HCT116 (cell line): Measurements from ENCODE around the gene UBE2L3. TPM values are rescaled to one million over a fixed set of nuclear protein-coding genes. Genes with fewer than 3 reads are reported as not detected.

Source experiments
- ATAC-seq: fragments of 200-7000 bp; cut with Tn5 transposase; 2 replicates; pipeline ENCODE4 v1.9.1; 2020; ENCODE audit warnings: mild to moderate bottlenecking, moderate library complexity
- BruUV-seq: library from RNA; stranded (reverse); fragments of 400-500 nt; replicated peaks from 2 replicates; lab custom pipeline; 2021; lab: Mats Ljungman, UMichigan
- CTCF ChIA-PET: fragments of 300-600 bp; sonication (Branson Sonifier 250); formaldehyde crosslinking; loops from one replicate; lab custom pipeline; 2021; ENCODE audit warnings: antibody characterized with exemption; lab: Charles Lee
- POLR2A ChIA-PET: fragments of 300-600, 350-600 bp; sonication (Branson Sonifier 250); formaldehyde crosslinking; loops from one replicate; lab custom pipeline; 2021; ENCODE audit warnings: antibody characterized with exemption; lab: Charles Lee
- RAD21 ChIA-PET, 2 experiments: fragments of 300-600 bp; sonication (Branson Sonifier 250); formaldehyde crosslinking; loops; one replicate each; lab custom pipeline; 2023; ENCODE audit warnings: low total read pairs in 2 of 2; ENCODE audit not compliant: uncharacterized antibody in 2 of 2, unreplicated experiment in 2 of 2, low non-redundant PET in 1 of 2; lab: Charles Lee
- DNase-seq: peaks from one replicate; pipeline ENCODE4 v3.0.0-alpha.2; 2010; ENCODE audit warnings: low read depth, low spot score
- H2AFZ ChIP-seq: fragments of 200-600 bp; shearing (Covaris generic), sonication (generic); 2 replicates; pipeline ENCODE4 v1.6.1; 2017; ENCODE audit warnings: low read depth, mixed run types, mixed read lengths, antibody characterized with exemption, low read length; ENCODE audit not compliant: poor library complexity, severe bottlenecking
- H3K27ac ChIP-seq: 2 replicates; pipeline ENCODE4 v1.5.1; 2012; ENCODE audit warnings: low read depth, low read length
- H3K27me3 ChIP-seq: fragments of 200-600 bp; sonication (generic); 2 replicates; pipeline ENCODE4 v1.6.1; 2016; ENCODE audit warnings: mixed run types, low read length, mixed read lengths; ENCODE audit not compliant: insufficient read depth
- H3K36me3 ChIP-seq, 2 experiments: fragments of 200-500 bp in 1 of 2; fragments of 200-600 bp in 1 of 2; sonication (Bioruptor generic) in 1 of 2; sonication (generic) in 1 of 2; 2 replicates each; pipeline versions ENCODE4 v1.5.1 to v1.6.1; 2014 to 2016; ENCODE audit warnings: low read length in 2 of 2, inconsistent platforms in 1 of 2, mixed read lengths in 1 of 2, mixed run types in 1 of 2; ENCODE audit not compliant: insufficient read depth in 2 of 2, control insufficient read depth in 1 of 2
- H3K4me1 ChIP-seq, 2 experiments: fragments of 200-600 bp in 1 of 2; sonication (generic) in 1 of 2; 2 replicates each; pipeline versions ENCODE4 v1.5.1 to v1.6.1; 2012 to 2017; ENCODE audit warnings: low read length in 2 of 2, inconsistent platforms in 1 of 2, mild to moderate bottlenecking in 1 of 2, mixed read lengths in 1 of 2, mixed run types in 1 of 2, moderate library complexity in 1 of 2; ENCODE audit not compliant: insufficient read depth in 2 of 2, control insufficient read depth in 1 of 2
- H3K4me2 ChIP-seq: fragments of 200-600 bp; sonication (generic); 2 replicates; pipeline ENCODE4 v1.6.1; 2017; ENCODE audit warnings: mixed run types, low read length, mixed read lengths
- H3K4me3 ChIP-seq, 2 experiments: fragments of 200-600 bp in 1 of 2; sonication (generic) in 1 of 2; replicated peaks in 1 of 2; 2 replicates each; pipeline ENCODE4 v1.5.1; 2011 to 2016; ENCODE audit warnings: low read length in 2 of 2, control low read depth in 1 of 2, low read depth in 1 of 2, mild to moderate bottlenecking in 1 of 2, mixed read lengths in 1 of 2, mixed run types in 1 of 2
- H3K79me2 ChIP-seq: fragments of 200-600 bp; sonication (generic); 2 replicates; pipeline ENCODE4 v1.6.1; 2017; ENCODE audit warnings: mild to moderate bottlenecking, mixed run types, low read length, moderate library complexity, mixed read lengths; ENCODE audit not compliant: insufficient read depth
- H3K9ac ChIP-seq: fragments of 200-600 bp; sonication (generic); 2 replicates; pipeline ENCODE4 v1.6.1; 2016; ENCODE audit warnings: low read length, mixed read lengths
- H3K9me2 ChIP-seq: fragments of 200-600 bp; sonication (generic), shearing (Covaris generic); 2 replicates; pipeline ENCODE4 v1.6.1; 2017; ENCODE audit warnings: mixed run types, mild to moderate bottlenecking, moderate library complexity; ENCODE audit not compliant: insufficient read depth
- H3K9me3 ChIP-seq, 2 experiments: fragments of 200-500 bp in 1 of 2; fragments of 200-600 bp in 1 of 2; sonication (Bioruptor generic) in 1 of 2; sonication (generic) in 1 of 2; 2 replicates each; pipeline ENCODE4 v1.6.1; 2014 to 2017; ENCODE audit warnings: low read length in 2 of 2, mixed read lengths in 2 of 2, inconsistent platforms in 1 of 2, low read depth in 1 of 2, mild to moderate bottlenecking in 1 of 2, mixed run types in 1 of 2, moderate library complexity in 1 of 2; ENCODE audit not compliant: control insufficient read depth in 1 of 2, insufficient read depth in 1 of 2
- H4K20me1 ChIP-seq: fragments of 200-600 bp; sonication (generic), shearing (Covaris generic); 2 replicates; pipeline ENCODE4 v1.6.1; 2017; ENCODE audit warnings: mixed run types, mild to moderate bottlenecking, moderate library complexity; ENCODE audit not compliant: insufficient read depth
- CBX3 ChIP-seq: IDR thresholded peaks from 2 replicates; pipeline ENCODE4 v1.6.1; 2012; ENCODE audit warnings: low read depth
- EGR1 ChIP-seq: IDR thresholded peaks from 2 replicates; pipeline ENCODE4 v1.6.1; 2012; ENCODE audit warnings: low read depth
- EZH2phosphoT487 ChIP-seq: fragments of 200-600 bp; IDR thresholded peaks from 2 replicates; pipeline ENCODE4 v1.6.1; 2018; ENCODE audit warnings: antibody characterized with exemption, borderline replicate concordance
- JUND ChIP-seq: IDR thresholded peaks from 2 replicates; pipeline ENCODE4 v1.6.1; 2012
- POLR2A ChIP-seq: IDR thresholded peaks from 2 replicates; pipeline ENCODE4 v1.7.0; 2011; ENCODE audit warnings: borderline replicate concordance; ENCODE audit not compliant: insufficient read depth, insufficient read length; ENCODE audit errors: extremely low read depth
- POLR2AphosphoS5 ChIP-seq: IDR thresholded peaks from 2 replicates; pipeline ENCODE4 v1.6.1; 2011; ENCODE audit warnings: mild to moderate bottlenecking, low read depth, low read length, moderate library complexity
- RAD21 ChIP-seq: IDR thresholded peaks from 2 replicates; pipeline ENCODE4 v1.6.1; 2012; ENCODE audit warnings: low read depth, mild to moderate bottlenecking
- SP1 ChIP-seq: IDR thresholded peaks from 2 replicates; pipeline ENCODE4 v1.6.1; 2012; ENCODE audit warnings: low read depth
- SRF ChIP-seq: IDR thresholded peaks from 2 replicates; pipeline ENCODE4 v1.6.1; 2012; ENCODE audit warnings: low read depth
- YY1 ChIP-seq: IDR thresholded peaks from 2 replicates; pipeline ENCODE4 v1.6.1; 2011; ENCODE audit warnings: low read length, low read depth, moderate library complexity, mild to moderate bottlenecking; ENCODE audit not compliant: insufficient replicate concordance; ENCODE audit errors: extremely low read depth
- ZNF274 ChIP-seq: fragments of 200-500 bp; sonication (Bioruptor generic); IDR thresholded peaks from 2 replicates; pipeline ENCODE4 v1.6.1; 2014; ENCODE audit warnings: mild to moderate bottlenecking, low read depth, low read length, inconsistent platforms
- intact Hi-C: fragments of 100-400 bp; cut with micrococcal nuclease; formaldehyde crosslinking; loops from 2 replicates; pipeline ENCODE4 v1.10.0; 2022
- total RNA-seq: library from RNA; stranded (reverse); gene quantifications from one replicate; pipeline ENCODE4 v1.2.1, GENCODE V29; 2021; ENCODE audit not compliant: unreplicated experiment
- TF ChIP-seq, protein P1 (sequence below): IDR thresholded peaks from 2 replicates; pipeline ENCODE4 v1.6.1; 2012; ENCODE audit warnings: low read depth
- TF ChIP-seq, protein P2 (sequence below), 3 experiments: fragments of 200-600 bp in 1 of 3; sonication (generic) in 1 of 3; IDR thresholded peaks in 2 of 3; conservative IDR thresholded peaks in 1 of 3; 2 replicates each; pipeline ENCODE4 v1.5.1; 2012 to 2017; ENCODE audit warnings: low read depth in 2 of 3, low read length in 2 of 3, antibody characterized with exemption in 1 of 3, borderline replicate concordance in 1 of 3, control low read depth in 1 of 3, mild to moderate bottlenecking in 1 of 3, mixed read lengths in 1 of 3, mixed run types in 1 of 3, moderate library complexity in 1 of 3; ENCODE audit not compliant: insufficient read depth in 1 of 3

UBE2L3 gene
- total RNA-seq, 1 experiment from 2014 or later: 55.6 TPM

DNA sequence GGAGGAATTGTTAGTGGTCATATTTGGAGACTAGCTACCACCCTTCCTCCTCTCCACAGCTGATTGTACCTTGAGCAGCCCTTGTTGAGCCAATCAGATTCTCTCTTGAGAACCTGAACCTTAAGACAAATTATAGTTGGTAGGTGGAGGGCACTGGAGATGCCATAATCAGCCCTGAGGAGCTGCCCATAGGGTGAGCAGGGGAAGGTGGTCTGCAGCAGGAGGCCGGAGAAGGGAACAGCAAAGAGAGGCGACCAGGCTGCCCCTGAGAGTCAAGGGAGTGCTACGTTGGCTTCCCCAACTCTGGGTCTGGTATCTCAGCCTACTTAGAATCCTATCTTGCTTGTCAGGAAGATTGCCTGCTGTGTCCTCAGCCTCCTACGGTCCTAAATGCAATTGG lies 71.8 kb downstream of the UBE2L3 start:
- BruUV-seq: no TSS peak

More for the DNA sequence above, 71.8 kb downstream of the UBE2L3 start:
- H3K27me3 ChIP-seq: no peaks in the 10 kb centered on the region
- peaks cover 21% of the 10 kb centered on the region; the same call in 1 of the 2 replicates for H3K79me2 ChIP-seq
- H3K9me3 ChIP-seq: no peaks in the 10 kb centered on the region
- H2AFZ ChIP-seq: no peak overlapping the region
- intact Hi-C loops: no loop called here
- peaks cover 0 to 5% of the 10 kb centered on the region in 2 experiments; a peak in 1 of 4 replicates for H3K36me3 ChIP-seq
- no peak for DNase-seq
- H3K9me2 ChIP-seq: no peaks in the 10 kb centered on the region
- H3K27ac ChIP-seq: no peak overlapping the region
- no peak overlapping the region for H3K9ac ChIP-seq
- H4K20me1 ChIP-seq: no peaks in the 10 kb centered on the region
- POLR2A ChIA-PET: no interaction called here
- CTCF ChIA-PET: no interaction called here
- no peak overlapping the region for H3K4me3 ChIP-seq
- RAD21 ChIA-PET: no interaction called here
- H3K4me1 ChIP-seq: peaks cover 12 to 31% of the 10 kb centered on the region in 2 experiments
- ATAC-seq: no peak
- no peak for TF ChIP-seq RAD21
- TF ChIP-seq SRF: no peak
- TF ChIP-seq YY1: no peak
- no peak for TF ChIP-seq SP1
- TF ChIP-seq POLR2A: no peak
- TF ChIP-seq ZNF274: no peak
- TF ChIP-seq, protein P1, sequence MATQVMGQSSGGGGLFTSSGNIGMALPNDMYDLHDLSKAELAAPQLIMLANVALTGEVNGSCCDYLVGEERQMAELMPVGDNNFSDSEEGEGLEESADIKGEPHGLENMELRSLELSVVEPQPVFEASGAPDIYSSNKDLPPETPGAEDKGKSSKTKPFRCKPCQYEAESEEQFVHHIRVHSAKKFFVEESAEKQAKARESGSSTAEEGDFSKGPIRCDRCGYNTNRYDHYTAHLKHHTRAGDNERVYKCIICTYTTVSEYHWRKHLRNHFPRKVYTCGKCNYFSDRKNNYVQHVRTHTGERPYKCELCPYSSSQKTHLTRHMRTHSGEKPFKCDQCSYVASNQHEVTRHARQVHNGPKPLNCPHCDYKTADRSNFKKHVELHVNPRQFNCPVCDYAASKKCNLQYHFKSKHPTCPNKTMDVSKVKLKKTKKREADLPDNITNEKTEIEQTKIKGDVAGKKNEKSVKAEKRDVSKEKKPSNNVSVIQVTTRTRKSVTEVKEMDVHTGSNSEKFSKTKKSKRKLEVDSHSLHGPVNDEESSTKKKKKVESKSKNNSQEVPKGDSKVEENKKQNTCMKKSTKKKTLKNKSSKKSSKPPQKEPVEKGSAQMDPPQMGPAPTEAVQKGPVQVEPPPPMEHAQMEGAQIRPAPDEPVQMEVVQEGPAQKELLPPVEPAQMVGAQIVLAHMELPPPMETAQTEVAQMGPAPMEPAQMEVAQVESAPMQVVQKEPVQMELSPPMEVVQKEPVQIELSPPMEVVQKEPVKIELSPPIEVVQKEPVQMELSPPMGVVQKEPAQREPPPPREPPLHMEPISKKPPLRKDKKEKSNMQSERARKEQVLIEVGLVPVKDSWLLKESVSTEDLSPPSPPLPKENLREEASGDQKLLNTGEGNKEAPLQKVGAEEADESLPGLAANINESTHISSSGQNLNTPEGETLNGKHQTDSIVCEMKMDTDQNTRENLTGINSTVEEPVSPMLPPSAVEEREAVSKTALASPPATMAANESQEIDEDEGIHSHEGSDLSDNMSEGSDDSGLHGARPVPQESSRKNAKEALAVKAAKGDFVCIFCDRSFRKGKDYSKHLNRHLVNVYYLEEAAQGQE: no peak
- TF ChIP-seq POLR2AphosphoS5: no peak
- TF ChIP-seq JUND: no peak
- no peak for TF ChIP-seq CBX3
- TF ChIP-seq EGR1: no peak
- TF ChIP-seq, protein P2, sequence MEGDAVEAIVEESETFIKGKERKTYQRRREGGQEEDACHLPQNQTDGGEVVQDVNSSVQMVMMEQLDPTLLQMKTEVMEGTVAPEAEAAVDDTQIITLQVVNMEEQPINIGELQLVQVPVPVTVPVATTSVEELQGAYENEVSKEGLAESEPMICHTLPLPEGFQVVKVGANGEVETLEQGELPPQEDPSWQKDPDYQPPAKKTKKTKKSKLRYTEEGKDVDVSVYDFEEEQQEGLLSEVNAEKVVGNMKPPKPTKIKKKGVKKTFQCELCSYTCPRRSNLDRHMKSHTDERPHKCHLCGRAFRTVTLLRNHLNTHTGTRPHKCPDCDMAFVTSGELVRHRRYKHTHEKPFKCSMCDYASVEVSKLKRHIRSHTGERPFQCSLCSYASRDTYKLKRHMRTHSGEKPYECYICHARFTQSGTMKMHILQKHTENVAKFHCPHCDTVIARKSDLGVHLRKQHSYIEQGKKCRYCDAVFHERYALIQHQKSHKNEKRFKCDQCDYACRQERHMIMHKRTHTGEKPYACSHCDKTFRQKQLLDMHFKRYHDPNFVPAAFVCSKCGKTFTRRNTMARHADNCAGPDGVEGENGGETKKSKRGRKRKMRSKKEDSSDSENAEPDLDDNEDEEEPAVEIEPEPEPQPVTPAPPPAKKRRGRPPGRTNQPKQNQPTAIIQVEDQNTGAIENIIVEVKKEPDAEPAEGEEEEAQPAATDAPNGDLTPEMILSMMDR (IDR thresholded peaks at IDR 0.05 in 2 of 3, conservative IDR thresholded peaks at IDR 0.05 in 1 of 3; ENCODE audit: borderline replicate concordance in 1 of 3, insufficient read depth in 1 of 3, low read depth in 2 of 3, low read length in 2 of 3): no peak
- no peak for TF ChIP-seq EZH2phosphoT487
- no peak overlapping the region for H3K4me2 ChIP-seq
